ENCODE measurements around the gene OR5C1. TPM values are rescaled to one million over a fixed set of nuclear protein-coding genes. Genes with fewer than 3 reads are reported as not detected.

Gene OR5C1
- total RNA-seq, 1 donor from 2014 or later: not detected

- intact Hi-C loops (cut with DNase I): loop anchor here (10.0 kb wide), 1 partner anchor 852 kb away; no protein-coding TSS in a partner anchor
- Histone ChIP-seq H3K27ac (no peak overlapping the region), H3K4me1 (no peaks in the 10 kb centered on the region), H3K9me3 (no peaks in the 10 kb centered on the region), H3K4me3 (no peak overlapping the region), H3K36me3 (no peaks in the 10 kb centered on the region), H3K27me3 (no peaks in the 10 kb centered on the region)
- DNase-seq (ENCODE audit: extremely low spot score in 2 of 2): no peak
- TF ChIP-seq CTCF (IDR thresholded peaks at IDR 0.05) (no peak), POLR2A (IDR thresholded peaks at IDR 0.05) (no peak)
Measured at GRCh38 chr9:122786338-122786737, 2.4 kb upstream of the OR5C1 start.

- H3K9me3 ChIP-seq: no peaks in the 10 kb centered on the region
- no peaks in the 10 kb centered on the region for H3K27me3 ChIP-seq
- no peak overlapping the region for H3K4me3 ChIP-seq
- DNase-seq (ENCODE audit: extremely low spot score in 2 of 2): no peak
- no peaks in the 10 kb centered on the region for H3K4me1 ChIP-seq
- H3K27ac ChIP-seq: no peak overlapping the region
- intact Hi-C loops (cut with DNase I): loop anchor here (10.0 kb wide), 1 partner anchor 855 kb away; no protein-coding TSS in a partner anchor
- no peak for TF ChIP-seq POLR2AphosphoS5 (IDR thresholded peaks at IDR 0.05; ENCODE audit: insufficient read depth in 1 of 2, low read depth in 1 of 2)
- no peaks in the 10 kb centered on the region for H3K36me3 ChIP-seq
Measured at GRCh38 chr9:122789256-122790046, 718 bp downstream of the OR5C1 start.

- no peak overlapping the region for H3K4me3 ChIP-seq
- no peaks in the 10 kb centered on the region for H3K9me3 ChIP-seq
- no peaks in the 10 kb centered on the region for H3K4me1 ChIP-seq
- H3K27ac ChIP-seq: no peak overlapping the region
- intact Hi-C loops (cut with DNase I): no loop called here
- TF ChIP-seq POLR2A (IDR thresholded peaks at IDR 0.05): no peak
- TF ChIP-seq CTCF (IDR thresholded peaks at IDR 0.05): no peak
- TF ChIP-seq POLR2AphosphoS5 (IDR thresholded peaks at IDR 0.05; ENCODE audit: insufficient read depth in 1 of 2, low read depth in 1 of 2): no peak
- H3K27me3 ChIP-seq: no peaks in the 10 kb centered on the region
- no peak for DNase-seq (ENCODE audit: extremely low spot score in 2 of 2)
- H3K36me3 ChIP-seq: no peaks in the 10 kb centered on the region
Measured at GRCh38 chr9:122791872-122792669, 3.3 kb downstream of the OR5C1 start.

GRCh38 chr9:122797316-122798063, 8.8 kb downstream of the OR5C1 start:
- no peak overlapping the region for H3K4me3 ChIP-seq
- no peak for DNase-seq (ENCODE audit: extremely low spot score in 2 of 2)
- H3K27me3 ChIP-seq: no peaks in the 10 kb centered on the region
- H3K36me3 ChIP-seq: no peaks in the 10 kb centered on the region
- intact Hi-C loops (cut with DNase I): no loop called here
- no peak for TF ChIP-seq POLR2AphosphoS5 (IDR thresholded peaks at IDR 0.05; ENCODE audit: insufficient read depth in 1 of 2, low read depth in 1 of 2)
- TF ChIP-seq CTCF (IDR thresholded peaks at IDR 0.05): no peak
- no peak for TF ChIP-seq POLR2A (IDR thresholded peaks at IDR 0.05)
- no peak overlapping the region for H3K27ac ChIP-seq
- no peaks in the 10 kb centered on the region for H3K9me3 ChIP-seq
- H3K4me1 ChIP-seq: no peaks in the 10 kb centered on the region
